Prostate gland (tissue), 2 donors: ENCODE results near the gene TMEM131.

Experiments used
- POLR2AphosphoS5 ChIP-seq: sonication (generic); formaldehyde crosslinking; IDR thresholded peaks from one replicate; pipeline ENCODE4 v1.6.1; 2017; ENCODE audit warnings: antibody characterized with exemption
- TF ChIP-seq, protein P1 (sequence below), 4 experiments: fragments of 200-600 bp in 2 of 4; fragments of 450-650 bp in 2 of 4; sonication (generic) in 2 of 4; IDR thresholded peaks; 1 replicate in 3 of 4; 2 replicates in 1 of 4; pipeline ENCODE4 v1.5.1; 2016 to 2019; ENCODE audit warnings: antibody characterized with exemption in 4 of 4, mild to moderate bottlenecking in 2 of 4, moderate library complexity in 2 of 4

DNA sequence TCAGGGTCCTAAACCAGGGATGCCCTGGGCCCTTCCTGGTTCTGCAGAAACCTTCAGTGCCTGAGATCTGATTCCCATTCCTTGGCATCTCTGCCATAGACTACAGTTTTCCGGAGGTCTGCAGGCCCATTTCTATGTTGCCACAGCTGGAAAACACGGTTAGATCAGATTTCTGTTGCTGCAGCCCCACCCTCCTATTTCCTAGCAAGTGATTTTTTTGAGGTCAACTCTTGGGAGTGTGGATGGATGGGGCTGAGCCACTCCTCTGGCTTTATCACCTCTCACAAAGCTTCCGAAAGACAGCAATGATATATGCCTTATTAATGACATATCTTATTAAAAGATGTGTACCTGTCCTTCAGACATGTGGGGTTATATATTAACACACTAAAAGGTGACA, 226.0 kb downstream of the TMEM131 start:
- TF ChIP-seq, protein P1, sequence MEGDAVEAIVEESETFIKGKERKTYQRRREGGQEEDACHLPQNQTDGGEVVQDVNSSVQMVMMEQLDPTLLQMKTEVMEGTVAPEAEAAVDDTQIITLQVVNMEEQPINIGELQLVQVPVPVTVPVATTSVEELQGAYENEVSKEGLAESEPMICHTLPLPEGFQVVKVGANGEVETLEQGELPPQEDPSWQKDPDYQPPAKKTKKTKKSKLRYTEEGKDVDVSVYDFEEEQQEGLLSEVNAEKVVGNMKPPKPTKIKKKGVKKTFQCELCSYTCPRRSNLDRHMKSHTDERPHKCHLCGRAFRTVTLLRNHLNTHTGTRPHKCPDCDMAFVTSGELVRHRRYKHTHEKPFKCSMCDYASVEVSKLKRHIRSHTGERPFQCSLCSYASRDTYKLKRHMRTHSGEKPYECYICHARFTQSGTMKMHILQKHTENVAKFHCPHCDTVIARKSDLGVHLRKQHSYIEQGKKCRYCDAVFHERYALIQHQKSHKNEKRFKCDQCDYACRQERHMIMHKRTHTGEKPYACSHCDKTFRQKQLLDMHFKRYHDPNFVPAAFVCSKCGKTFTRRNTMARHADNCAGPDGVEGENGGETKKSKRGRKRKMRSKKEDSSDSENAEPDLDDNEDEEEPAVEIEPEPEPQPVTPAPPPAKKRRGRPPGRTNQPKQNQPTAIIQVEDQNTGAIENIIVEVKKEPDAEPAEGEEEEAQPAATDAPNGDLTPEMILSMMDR (IDR thresholded peaks at IDR 0.05), result no peak
- TF ChIP-seq POLR2AphosphoS5, result no peak
